ENCODE results near the gene TPGS1. TPM values are rescaled to one million over a fixed set of nuclear protein-coding genes. Genes with fewer than 3 reads are reported as not detected.

The TPGS1 gene
- total RNA-seq, 6 experiments from 2014 or later, result 20.2 to 24.7 (median 21.1) TPM

DNA sequence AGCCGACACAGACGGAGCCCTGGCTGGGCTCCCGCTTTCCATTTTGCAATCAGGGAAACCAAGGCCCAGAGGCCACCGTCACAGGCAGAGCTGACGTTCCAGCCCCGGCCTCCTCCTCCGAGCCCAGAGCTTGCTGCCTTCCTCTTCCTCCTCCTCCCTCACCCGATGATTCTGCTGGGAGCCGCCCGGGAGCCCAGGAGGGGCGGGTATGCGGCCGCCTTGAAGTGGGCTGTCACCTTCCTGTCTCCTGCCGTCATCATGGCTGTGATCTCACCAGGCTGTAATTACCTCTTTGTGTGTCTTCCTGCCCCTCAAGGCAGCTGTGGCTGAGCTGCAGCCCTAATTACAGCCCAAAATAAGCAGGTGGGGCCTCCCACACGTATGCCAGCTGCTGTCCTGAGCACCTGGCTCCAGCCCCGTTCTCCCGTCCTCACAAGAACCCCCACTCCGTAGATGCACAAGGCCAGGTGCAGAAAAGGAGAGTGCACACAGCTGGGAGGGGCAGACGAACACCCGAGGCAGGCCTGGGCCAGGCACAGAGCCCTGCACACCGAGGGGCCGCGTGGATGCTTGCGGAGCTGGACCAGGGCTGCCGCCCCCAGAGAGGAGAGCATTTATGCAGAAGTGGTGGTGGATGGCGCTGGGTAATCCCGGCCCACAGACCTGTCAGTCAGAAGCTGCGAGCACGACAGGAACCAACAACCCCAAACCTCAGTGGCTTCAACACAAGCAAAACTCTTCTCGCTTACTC, 4.0 kb downstream of the TPGS1 start:
- Mint-ChIP-seq H3K27me3 (ENCODE audit: insufficient read depth) (peaks cover 1% of the 10 kb centered on the region), H3K4me3 (no peak overlapping the region), H3K36me3 (ENCODE audit: low read depth) (peaks cover 11% of the 10 kb centered on the region), H3K4me1 (ENCODE audit: low read depth) (peaks cover 22% of the 10 kb centered on the region), H3K27ac (no peak overlapping the region), H3K9me3 (no peaks in the 10 kb centered on the region)
- TF ChIP-seq, protein P1, sequence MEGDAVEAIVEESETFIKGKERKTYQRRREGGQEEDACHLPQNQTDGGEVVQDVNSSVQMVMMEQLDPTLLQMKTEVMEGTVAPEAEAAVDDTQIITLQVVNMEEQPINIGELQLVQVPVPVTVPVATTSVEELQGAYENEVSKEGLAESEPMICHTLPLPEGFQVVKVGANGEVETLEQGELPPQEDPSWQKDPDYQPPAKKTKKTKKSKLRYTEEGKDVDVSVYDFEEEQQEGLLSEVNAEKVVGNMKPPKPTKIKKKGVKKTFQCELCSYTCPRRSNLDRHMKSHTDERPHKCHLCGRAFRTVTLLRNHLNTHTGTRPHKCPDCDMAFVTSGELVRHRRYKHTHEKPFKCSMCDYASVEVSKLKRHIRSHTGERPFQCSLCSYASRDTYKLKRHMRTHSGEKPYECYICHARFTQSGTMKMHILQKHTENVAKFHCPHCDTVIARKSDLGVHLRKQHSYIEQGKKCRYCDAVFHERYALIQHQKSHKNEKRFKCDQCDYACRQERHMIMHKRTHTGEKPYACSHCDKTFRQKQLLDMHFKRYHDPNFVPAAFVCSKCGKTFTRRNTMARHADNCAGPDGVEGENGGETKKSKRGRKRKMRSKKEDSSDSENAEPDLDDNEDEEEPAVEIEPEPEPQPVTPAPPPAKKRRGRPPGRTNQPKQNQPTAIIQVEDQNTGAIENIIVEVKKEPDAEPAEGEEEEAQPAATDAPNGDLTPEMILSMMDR (IDR thresholded peaks at IDR 0.05), result no peak
- DNase-seq, result no peak

DNA sequence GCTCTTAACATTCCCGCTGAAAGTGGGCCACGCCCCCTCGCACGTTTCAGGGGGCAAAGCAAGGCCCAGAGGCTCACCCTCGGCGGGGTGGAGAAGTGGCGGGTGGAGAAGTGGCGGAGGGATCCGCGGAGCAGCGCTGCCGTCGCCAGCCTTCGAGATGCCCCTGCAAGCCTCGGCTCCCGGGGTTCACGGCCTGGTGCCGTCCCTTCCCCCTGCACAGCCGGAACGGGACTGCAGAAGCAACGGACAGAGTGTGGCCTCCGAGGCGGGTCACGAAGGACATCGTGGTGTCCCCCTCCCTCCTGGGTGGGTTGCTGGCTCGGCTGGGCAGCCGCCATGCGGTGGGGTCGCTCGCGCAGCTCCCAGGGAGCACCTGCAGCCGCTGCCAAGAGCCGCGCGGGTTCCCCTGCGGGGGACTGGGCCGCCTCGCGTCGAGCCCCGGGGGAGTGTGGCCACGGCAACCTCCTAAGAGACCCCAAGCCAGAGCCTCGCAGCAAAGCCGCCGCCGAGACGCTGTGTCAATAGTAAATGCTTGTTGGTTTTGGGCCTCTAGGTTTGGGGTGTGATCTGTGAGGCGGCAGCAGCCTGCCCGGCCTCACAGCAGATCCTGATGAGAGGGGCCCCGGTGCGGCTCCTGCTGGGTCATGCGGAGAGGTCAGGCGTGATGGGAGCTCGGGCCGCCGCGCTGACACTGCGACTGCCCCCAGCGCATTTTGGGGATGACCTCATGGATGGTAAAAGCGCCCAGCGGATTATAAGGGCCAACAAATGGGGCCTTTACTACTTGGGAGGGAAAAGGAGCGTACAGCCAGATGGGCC, 5.5 kb downstream of the TPGS1 start:
- no peak overlapping the region for H3K4me3 Mint-ChIP-seq
- DNase-seq, result no peak
- peaks cover 11% of the 10 kb centered on the region for H3K36me3 Mint-ChIP-seq (ENCODE audit: low read depth)
- H3K4me1 Mint-ChIP-seq (ENCODE audit: low read depth), result peaks cover 28% of the 10 kb centered on the region
- TF ChIP-seq, protein P1 (IDR thresholded peaks at IDR 0.05), result no peak
- no peak overlapping the region for H3K27ac Mint-ChIP-seq
- H3K9me3 Mint-ChIP-seq, result no peaks in the 10 kb centered on the region
- peaks cover 1% of the 10 kb centered on the region for H3K27me3 Mint-ChIP-seq (ENCODE audit: insufficient read depth)

DNA sequence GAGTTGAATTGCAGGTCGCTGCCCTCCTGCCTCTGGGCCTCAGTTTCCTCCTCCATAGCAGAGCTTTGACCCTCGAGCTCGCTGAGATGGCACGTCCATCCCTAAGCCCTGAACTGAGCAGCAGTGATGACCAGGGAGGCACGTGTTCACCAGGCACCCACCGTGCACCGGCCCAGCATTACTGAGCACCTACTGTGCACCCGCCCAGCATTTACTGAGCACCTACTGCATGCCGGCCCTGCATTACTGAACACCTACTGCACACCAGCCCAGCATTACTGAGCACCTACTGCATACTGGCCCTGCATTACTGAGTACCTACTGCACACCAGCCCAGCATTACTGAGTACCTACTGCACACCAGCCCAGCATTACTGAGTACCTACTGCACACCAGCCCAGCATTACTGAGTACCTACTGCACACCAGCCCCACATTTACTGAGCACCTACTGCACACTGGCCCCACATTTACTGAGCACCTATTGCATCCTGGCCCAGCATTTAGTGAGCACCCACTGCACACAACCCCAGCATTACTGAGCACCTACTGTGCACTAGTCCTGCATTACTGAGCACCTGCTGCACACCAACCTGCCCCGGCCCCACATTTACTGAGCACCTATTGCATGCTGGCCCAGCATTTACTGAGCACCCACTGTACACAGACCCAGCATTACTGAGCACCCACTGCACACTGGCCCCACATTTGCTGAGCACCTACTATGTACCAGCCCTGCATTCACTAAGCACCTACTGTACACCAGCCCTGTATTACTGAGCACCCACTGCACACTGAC, 6.3 kb downstream of the TPGS1 start:
- TF ChIP-seq, protein P1 (IDR thresholded peaks at IDR 0.05), result no peak
- Mint-ChIP-seq H3K4me3 (no peak overlapping the region), H3K27ac (no peak overlapping the region; the same call in 1 of the 2 replicates), H3K9me3 (no peaks in the 10 kb centered on the region), H3K36me3 (ENCODE audit: low read depth) (peaks cover 11% of the 10 kb centered on the region), H3K4me1 (ENCODE audit: low read depth) (peaks cover 20% of the 10 kb centered on the region), H3K27me3 (ENCODE audit: insufficient read depth) (peaks cover 1% of the 10 kb centered on the region)
- no peak for DNase-seq

DNA sequence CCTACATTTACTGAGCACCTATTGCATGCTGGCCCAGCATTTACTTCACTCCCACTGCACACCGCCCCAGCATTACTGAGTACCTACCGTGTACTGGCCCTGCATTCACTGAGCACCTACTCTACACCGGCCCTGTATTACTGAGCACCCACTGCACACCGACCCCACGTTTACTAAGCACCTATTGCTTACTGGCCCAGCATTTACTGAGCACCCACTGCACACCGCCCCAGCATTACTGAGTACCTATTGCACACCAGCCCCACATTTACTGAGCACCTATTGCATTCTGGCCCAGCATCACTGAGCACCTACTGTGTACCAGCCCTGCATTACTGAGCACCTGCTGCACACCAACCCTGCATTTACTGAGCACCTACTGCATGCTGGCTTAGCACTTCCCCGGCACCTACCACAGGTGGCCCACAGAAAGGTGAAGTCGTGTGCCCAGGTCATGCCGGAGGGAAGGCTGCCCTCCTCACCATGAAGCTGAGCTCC, 6.9 kb downstream of the TPGS1 start:
- no peak for DNase-seq
- Mint-ChIP-seq H3K27me3 (ENCODE audit: insufficient read depth) (peaks cover 1% of the 10 kb centered on the region), H3K27ac (no peak overlapping the region; the same call in 1 of the 2 replicates), H3K4me1 (ENCODE audit: low read depth) (peaks cover 16% of the 10 kb centered on the region), H3K4me3 (no peak overlapping the region), H3K9me3 (no peaks in the 10 kb centered on the region), H3K36me3 (ENCODE audit: low read depth) (peaks cover 11% of the 10 kb centered on the region)
- TF ChIP-seq, protein P1 (IDR thresholded peaks at IDR 0.05), result no peak

Measured in HFFc6 (cell line).